GM12892 (cell line): ENCODE measurements around the gene DDX10.
"Not testable (repeated sequence)": the region's sequence is repeated elsewhere in the genome, so short reads cannot be mapped to it uniquely, and the experiment has no call there.

Experiments used
- DNase-seq: peaks from one replicate; pipeline ENCODE4 v3.0.0; 2011; ENCODE audit not compliant: insufficient read length
- FAIRE-seq: peaks from 2 replicates; lab custom pipeline; 2011; peaks lifted over from hg19 to GRCh38; lab: Jason Lieb, UNC
- POLR2A ChIP-seq: IDR thresholded peaks from 2 replicates; pipeline ENCODE4 v1.6.1; 2011; ENCODE audit warnings: low read depth, low read length, control low read depth
- POLR2AphosphoS5 ChIP-seq: IDR thresholded peaks from 2 replicates; pipeline ENCODE4 v1.6.1; 2011; ENCODE audit warnings: low read depth, low read length, control low read depth
- TAF1 ChIP-seq: IDR thresholded peaks from 2 replicates; pipeline ENCODE4 v1.6.1; 2011; ENCODE audit warnings: low read depth, mild to moderate bottlenecking, control low read depth, low read length, borderline replicate concordance

The DDX10 gene

DNA sequence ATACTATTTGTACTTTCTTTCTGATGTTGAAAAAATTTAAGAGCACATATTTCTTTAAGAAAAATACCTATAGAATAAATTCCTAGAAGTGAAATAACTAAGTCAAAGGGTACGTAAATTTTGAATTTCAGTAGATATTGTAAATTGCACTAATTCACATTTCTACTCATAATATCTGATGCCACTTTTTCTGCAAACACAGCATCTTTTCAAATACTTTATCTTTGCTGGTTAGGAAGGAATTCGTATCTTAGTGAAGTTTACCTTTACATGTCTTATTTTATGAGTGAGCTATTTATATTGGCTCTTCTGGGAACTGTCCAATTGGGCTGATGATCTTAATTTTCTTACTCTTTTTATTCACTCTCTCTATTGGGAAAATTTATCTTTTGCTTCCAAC, 148.2 kb downstream of the DDX10 start:
- DNase-seq (no peak), FAIRE-seq (peak; percentile 42)
- TF ChIP-seq POLR2A = no peak
- no peak for TF ChIP-seq TAF1
- TF ChIP-seq POLR2AphosphoS5 = no peak

DNA sequence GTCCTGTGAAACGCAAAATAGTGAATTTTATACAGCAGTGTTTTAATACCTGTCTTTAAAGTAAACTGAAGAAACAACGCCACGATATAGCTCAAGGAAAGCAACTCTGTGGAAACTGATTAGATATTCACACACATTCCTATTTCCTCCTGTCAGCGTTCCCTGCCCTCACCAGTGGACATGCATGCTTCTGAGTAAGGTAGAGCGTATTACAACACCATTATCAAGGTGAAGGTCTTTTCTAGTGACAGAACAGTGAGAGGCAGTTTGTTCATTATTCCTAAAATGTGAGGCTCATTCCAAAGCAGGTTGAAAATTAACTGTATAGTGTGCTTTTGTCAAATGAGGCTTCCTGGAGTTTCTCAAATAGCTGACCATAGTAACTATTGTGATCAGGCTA, 153.1 kb downstream of the DDX10 start:
- TF ChIP-seq POLR2AphosphoS5 = no peak
- TF ChIP-seq TAF1 = no peak
- TF ChIP-seq POLR2A = no peak
- peak; percentile 63 for FAIRE-seq
- no peak for DNase-seq

DNA sequence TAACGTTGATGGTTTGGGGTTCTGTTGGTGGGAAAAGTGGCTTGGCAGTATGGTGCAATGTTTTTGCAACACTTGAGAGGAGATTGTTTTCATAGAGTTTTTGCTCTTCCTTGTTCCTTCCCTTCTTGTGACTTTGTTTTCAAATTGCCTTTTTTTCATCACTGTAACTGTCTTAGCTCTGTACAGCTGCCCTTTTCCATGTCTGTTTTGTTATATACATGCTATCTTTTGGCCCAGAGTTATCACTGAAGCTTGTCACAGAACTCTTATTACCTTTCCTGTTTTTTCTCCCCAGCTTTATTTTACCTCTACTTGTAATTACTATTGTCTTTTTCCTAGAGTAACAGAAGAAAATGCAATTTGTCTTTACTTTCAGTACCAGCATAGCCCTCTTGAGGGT, 154.1 kb downstream of the DDX10 start:
- FAIRE-seq = no peak
- no peak for DNase-seq
- TF ChIP-seq POLR2A (no peak), POLR2AphosphoS5 (no peak), TAF1 (no peak)

DNA sequence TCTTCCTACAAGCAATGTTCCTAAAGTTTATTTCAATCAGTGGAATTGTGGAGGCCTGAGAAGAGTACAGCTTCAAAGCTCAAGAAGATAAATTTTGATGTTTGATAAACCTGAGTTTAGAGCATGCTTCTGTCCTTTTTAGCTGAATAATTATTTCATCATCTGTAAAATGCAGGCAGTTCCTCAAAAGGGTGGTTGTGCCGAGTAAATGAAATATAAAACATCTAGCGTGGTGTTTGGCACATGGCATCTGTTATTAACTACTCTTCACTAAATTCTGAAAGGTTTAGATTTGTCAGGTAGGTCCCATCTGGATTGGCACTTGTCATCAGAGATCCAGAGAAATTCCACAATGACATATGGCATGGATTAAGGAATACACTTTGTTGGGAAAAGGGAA, 155.1 kb downstream of the DDX10 start:
- no peak for FAIRE-seq
- TF ChIP-seq TAF1 (no peak), POLR2AphosphoS5 (no peak), POLR2A (no peak)
- DNase-seq = no peak

DNA sequence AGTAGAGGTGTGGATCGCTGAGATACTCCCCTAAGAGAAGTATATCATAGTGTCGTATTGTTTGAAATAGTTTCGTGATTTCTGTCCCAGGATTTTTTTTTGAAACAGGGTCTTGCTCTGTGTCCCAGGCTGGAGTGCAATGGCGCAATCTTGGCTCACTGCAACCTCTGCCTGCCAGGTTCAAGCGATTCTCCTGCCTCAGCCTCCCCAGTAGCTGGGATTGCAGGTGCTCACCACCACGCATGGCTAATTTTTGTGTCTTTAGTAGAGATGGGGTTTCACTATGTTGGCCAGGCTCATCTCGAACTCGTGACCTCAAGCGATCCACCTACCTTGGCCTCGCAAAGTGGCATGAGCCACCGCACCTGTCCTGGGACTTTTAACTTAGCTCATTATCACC, 159.1 kb downstream of the DDX10 start:
- DNase-seq = not testable (repeated sequence)

DNA sequence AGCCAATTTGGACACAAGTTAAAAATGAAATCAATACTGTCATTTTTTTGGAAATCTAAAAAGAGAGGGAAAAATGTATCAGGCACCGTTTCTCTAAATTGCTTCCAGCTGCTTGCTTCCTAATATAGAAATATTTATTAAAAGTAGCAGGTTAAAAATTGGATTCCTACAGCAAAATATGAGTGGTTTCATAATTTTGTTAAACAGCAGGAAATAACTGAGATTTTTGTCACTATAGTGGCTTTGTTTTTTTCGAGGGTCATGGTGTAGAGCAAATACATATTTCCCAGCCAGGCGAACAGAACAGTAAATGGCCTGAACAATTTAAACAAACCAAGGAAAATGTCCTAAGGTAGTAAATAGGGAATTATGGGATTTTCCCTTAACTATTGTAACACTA, 159.7 kb downstream of the DDX10 start:
- TF ChIP-seq POLR2AphosphoS5 (no peak), TAF1 (no peak), POLR2A (no peak)
- DNase-seq = no peak
- no peak for FAIRE-seq

More for the DNA sequence above, 159.1 kb downstream of the DDX10 start:
- FAIRE-seq = not testable (repeated sequence)

DNA sequence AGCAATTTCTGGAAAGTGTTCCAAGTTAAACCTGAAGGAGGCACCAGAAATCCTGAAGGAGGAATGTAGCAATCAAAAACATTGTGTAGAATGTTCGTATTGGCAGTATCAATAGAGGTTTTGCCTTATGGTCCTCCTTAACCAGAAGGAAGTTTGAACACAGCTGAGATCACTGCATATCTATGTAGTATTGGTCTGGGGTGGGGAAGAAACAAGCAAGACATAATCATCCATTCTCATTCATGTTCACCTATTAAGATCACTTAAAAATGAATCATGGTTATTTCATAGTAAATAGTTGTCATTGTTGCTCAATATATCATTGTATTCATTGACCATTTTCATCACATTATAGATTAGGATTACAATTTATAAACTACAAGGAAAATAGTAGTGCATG, 160.5 kb downstream of the DDX10 start:
- FAIRE-seq (peak; percentile 9), DNase-seq (no peak)
- TF ChIP-seq POLR2A (no peak), TAF1 (no peak), POLR2AphosphoS5 (no peak)

DNA sequence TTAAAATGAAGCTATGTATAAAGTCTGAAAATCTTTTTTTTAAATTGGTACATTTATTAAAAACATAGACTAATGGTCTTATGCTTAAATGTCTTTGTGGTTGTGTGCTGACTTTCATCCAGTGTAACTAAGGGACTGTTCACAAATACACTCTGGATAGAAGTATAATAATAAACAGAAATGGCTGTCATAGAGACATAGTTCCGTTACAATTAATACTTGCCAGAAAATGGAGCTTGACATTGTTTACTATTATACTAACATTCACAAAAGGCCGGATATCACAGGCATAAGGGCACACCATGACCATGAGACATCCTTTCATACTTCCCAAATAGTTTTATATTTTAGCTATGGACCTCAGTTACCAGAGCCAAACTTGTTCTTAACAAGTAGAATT, 161.3 kb downstream of the DDX10 start:
- TF ChIP-seq TAF1 = no peak
- TF ChIP-seq POLR2A = no peak
- no peak for TF ChIP-seq POLR2AphosphoS5
- FAIRE-seq (no peak), DNase-seq (no peak)

DNA sequence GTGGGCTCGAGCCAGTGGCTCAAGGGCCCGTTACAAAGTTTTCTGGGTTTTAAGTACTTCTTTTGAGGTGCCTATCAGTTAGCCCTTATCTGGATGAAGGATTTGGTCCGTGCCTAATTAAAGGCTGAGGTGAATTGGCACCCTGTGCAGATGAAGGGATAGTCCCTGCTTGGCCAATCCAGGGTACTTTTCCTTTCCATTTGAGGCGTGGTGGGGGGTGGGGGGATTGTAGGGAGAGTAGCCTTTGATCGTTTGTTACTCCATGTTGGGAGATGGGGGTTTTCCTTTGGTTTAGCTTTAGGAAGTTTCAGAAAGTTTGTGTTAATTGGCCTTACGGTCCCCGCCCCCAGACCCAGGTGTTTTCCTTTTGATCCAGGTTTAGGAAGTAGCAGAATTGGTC, 170.8 kb downstream of the DDX10 start:
- DNase-seq (no peak), FAIRE-seq (peak; percentile 76)
- TF ChIP-seq POLR2A (no peak), POLR2AphosphoS5 (no peak)

DNA sequence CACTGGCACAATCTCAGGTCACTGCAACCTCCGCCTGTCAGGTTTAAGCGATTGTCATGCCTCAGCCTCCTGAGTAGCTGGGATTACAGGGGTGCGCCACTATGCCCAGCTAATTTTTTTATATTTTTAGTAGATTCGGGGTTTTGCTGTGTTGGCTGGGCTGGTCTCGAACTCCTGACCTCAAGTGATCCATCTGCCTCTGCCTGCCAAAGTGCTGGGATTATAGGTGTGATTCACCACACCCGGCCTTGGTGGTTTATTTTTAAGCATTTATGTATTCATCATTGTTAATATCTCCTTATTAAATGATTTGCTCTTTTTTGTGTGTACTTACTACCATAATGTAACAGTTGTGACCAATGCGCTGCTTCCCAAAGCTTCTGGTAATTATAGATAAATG, 171.7 kb downstream of the DDX10 start:
- TF ChIP-seq TAF1 (no peak), POLR2AphosphoS5 (no peak), POLR2A (no peak)
- DNase-seq (no peak), FAIRE-seq (no peak)

DNA sequence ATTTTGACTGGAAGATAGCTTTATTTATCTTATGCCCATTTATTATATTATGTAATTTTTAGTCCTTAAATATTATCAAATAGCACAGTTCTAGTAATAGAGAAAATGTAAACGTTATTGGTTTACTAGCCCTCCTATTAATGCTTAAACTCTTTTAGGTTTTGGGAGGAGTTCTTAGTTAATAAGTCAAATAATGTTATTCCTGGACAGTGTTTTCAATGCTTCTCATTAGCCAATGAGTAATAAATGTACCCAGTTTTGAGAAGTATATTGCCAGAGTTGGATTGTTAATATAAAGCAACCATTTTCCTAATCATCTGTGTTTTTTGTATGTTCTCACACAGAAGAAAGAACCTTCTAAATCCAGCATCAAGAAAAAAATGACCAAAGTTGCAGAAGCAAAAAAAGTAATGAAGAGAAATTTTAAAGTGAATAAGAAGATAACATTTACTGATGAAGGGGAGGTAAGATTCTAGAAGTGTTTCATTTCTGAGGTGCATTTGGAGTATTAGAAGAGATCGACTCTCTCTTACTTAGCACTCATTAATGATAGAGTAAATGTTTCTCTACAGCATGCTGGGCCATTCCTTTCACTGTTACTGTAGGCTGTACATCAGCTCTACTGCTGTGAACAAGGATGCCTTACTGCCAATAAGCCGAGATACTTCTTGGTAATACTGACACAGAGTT, 173.4 kb downstream of the DDX10 start:
- FAIRE-seq (peak; percentile 77), DNase-seq (no peak)
- TF ChIP-seq POLR2AphosphoS5 = no peak
- TF ChIP-seq POLR2A = no peak
- no peak for TF ChIP-seq TAF1

DNA sequence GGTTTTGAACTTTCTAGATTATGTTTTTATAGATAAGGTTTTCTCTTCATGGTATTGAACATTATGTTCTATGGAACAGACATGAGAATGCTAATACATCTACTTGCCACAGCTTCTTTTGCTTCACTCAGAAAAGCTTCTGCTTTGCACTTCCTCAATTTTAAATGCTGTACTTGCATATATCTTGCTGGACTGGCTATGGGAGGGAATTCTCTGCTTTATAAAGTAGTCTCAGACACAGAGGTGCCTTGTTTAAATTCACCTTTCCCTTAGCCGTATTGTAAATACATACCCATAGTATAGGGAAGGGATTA, 173.9 kb downstream of the DDX10 start:
- FAIRE-seq (no peak), DNase-seq (no peak)
- TF ChIP-seq TAF1 = no peak
- TF ChIP-seq POLR2A = no peak
- TF ChIP-seq POLR2AphosphoS5 = no peak

DNA sequence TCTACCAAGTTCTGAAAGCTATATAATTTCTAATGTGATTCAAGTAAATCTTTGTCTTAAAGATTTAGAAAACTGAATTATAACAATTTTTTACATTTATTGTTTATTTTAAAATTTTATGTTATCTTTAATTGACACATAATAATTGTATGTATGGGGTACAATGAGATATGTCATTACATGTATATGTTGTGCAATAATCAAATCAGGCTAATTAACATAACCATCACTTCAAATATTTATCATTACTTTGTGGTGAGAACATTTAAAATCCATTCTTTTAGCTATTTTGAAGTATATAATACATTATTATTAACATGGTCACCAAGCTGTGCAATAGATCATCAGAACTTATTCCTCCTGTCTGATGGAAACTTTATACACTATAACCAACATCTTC, 181.1 kb downstream of the DDX10 start:
- DNase-seq (no peak), FAIRE-seq (peak; percentile 17)
- TF ChIP-seq TAF1 (no peak), POLR2AphosphoS5 (no peak), POLR2A (no peak)
